HG02759 (cell line): ENCODE data around the gene CEP89.
"Not testable (repeated sequence)": the region's sequence is repeated elsewhere in the genome, so short reads cannot be mapped to it uniquely, and the experiment has no call there.

Experiments used
- ATAC-seq: cut with Tn5 transposase; IDR thresholded peaks from one replicate; pipeline ENCODE4 v1.9.1; 2021; ENCODE audit warnings: mild to moderate bottlenecking, moderate library complexity; ENCODE audit not compliant: unreplicated experiment

Gene CEP89

DNA sequence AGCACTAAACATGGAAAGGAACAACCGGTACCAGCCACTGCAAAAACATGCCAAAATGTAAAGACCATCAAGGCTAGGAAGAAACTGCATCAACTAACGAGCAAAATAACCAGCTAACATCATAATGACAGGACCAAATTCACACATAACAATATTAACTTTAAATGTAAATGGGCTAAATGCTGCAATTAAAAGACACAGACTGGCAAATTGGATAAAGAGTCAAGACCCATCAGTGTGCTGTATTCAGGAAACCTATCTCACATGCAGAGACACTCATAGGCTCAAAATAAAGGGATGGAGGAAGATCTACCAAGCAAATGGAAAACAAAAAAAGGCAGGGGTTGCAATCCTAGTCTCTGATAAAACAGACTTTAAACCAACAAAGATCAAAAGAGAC, 123.7 kb downstream of the CEP89 start:
- ATAC-seq, result not testable (repeated sequence)

DNA sequence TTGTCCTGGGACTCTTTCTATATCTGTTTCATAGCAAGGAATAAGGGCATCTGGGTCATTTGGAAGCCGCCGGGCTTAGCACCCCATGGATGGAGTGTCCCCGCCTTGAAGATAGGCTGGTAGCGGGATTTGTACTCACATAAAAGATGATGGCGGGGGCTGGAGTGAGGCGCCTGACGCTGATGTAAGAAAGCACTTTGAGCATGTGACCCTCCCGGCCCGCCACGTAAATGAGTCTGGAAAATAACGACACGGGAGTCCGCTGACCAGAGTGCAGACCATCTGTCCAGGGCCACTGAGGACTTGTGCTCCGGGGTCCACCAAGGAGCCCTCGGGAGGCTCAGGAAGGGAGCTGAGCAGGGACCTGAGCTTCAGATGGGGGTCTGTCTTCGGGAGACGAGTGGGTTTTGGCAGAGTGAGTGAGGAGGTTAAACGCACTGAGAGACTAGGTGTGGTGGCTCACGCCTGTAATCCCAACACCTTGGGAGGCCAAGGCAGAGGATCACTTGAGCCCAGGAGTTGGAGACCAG, 128.0 kb downstream of the CEP89 start:
- ATAC-seq, result no peak

DNA sequence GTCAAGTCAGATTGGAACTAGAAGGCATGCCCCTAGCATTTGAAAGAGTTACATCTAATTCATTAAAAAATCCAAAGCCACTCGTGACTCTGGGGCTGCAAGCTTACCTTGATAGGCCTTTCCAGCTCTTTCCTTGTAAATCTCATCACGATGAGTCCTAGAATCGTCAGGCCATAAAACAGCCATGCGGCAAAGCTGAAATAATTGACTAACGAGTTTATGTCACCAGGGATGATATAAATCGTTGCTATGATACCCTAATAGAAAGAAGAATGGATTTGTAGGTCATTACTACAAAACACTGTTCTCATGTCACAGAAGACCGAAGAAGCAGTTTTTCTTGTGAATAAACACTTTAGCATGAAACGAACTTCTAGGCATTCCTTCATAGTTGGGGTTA, 129.7 kb downstream of the CEP89 start:
- ATAC-seq, result no peak

DNA sequence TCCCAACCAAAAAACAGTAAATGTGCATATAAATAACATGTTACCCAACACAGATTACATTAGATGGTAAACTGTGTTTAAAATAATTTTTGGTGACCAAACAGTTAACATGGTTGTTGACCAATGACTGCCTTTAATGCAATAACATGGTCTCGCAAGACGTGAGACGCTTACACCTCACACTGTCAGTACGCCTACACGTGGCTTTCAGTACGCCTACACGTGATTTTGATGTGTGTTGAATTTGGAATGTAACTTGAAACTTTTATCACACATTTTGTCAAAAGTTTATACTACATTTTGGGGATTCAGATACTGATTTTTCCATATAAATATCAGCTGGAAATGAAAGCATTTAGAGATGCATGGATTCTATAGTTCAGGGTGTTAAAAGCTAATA, 134.2 kb downstream of the CEP89 start:
- ATAC-seq, result no peak

DNA sequence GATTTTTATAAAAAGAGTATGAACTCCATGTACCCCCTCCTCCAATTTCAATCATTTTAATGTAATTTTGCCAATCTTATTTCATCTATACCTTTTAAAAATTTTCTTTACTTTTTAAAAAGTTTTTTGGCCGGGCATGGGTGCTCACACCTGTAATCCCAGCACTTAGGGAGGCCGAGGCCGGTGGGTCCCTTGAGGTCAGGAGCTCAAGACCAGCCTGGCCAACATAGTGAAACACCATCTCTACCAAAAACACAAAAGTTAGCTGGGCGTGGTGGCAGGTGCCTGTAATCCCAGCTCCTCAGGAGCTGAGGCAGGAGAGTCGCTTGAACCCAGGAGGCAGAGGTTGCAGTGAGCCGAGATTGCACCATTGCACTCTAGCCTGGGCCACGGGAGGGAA, 138.4 kb downstream of the CEP89 start:
- ATAC-seq, result not testable (repeated sequence)

DNA sequence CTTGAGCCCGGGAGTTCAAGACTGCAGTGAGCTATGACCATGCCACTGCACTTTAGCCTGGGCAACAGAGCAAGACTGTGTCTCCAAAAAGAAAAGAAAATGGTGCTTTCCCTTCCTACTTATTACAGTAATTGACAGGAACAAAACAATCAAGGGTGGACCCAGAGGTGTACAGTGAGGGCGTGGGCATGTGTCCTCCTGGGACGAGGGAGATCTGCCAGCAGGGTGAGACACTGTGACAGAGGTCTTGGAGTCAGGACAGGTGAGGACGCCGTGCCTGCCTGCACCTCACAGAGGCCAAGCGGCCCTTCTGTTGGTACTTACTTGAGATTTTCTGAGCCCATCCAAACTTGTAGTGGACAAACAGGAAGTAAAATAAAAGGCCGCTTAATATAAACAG, 138.9 kb downstream of the CEP89 start:
- not testable (repeated sequence) for ATAC-seq

DNA sequence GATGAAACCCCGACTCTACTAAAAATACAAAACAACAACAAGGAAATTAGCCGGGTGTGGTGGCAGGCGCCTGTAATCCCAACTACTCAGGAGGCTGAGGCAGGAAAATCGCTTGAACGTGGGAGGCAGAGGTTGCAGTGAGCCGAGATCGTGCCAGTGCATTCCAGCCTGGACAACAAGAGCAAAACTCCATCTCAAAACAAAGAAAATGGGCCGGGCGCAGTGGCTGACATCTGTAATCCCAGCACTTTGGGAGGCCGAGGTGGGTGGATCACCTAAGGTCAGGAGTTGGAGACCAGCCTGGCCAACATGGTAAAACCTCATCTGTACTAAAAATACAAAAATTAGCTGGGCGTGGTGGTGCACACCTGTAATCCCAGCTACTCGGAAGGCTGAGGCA, 139.7 kb downstream of the CEP89 start:
- not testable (repeated sequence) for ATAC-seq

DNA sequence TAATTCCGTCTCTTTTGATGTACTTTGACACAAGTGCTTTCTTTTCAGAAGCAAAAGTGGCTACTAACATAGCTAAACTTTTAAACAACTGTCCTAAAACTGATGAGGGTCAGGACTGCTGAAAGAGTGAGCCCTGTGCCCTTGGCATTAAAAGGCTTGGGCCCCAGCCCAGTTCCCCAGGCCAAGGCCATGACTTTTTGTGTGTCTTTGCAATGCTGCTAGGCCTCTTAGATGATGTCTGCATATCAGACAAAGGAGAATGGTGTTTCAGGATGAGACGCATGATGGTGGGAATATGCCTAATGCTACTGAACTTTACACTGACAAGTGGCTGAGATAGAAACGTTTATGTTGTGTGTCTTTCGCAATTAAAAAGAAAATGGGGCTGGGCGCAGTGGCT, 140.1 kb downstream of the CEP89 start:
- ATAC-seq, result no peak

DNA sequence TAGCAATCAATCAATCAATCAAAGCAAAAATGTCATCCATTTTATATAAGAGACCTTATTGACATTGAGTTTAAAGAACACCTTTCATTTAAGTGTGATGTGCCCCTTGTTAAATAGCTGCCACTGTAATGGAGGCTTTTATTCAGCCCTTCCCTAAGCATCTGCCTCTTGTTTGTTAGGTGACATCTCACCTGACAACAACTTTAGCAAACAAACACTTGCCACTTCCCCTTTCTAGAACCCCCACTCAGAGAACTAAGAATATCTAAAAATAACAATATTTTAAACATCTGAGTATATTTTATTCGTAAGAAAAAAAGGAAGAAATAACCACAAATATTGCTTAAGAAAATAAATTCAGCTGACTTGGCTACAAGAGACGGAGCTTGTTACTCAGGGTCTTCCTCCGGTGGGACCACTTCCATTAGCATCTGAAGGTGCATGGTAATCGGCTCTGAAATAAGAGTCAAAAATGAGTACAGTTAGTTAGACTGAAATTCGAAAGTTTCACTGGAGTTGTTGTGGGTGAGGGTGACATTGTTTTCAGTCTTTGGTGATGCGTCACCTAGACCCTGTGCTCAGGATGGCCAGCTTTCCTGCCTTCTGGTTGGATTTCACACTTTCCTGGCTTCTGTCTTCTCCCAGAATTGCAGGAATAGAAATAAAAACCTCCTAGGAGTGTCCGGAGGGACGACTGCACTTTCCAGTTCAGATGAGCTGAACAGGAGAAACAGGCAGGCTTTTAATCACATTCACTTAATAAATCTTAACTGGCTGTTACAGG, 141.3 kb downstream of the CEP89 start:
- no peak for ATAC-seq

DNA sequence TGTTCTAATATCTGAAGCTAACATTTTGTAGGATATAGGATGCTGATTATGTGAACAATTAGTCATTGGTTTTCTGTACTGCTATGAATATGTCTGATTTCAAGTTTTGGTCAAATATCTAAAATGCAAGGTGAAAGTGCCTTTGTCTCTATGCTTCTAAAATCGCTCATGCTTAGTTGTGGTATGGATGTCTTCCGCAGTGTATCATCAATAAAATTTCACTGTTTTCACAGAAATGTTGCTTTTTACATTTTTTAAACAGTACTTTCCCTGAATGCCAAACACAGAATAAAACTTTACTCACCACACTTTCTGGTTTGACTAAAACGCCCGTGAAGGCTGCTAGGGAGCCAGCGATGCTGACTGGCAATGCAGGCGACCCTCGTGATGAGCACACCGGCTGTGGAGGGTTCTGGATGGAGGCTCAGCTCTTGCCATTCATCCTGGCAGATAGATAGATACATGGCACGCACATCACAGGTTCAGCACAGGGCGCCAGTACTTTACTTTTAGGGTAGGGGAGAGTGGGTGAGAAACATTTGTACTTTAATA, 142.3 kb downstream of the CEP89 start:
- no peak for ATAC-seq

DNA sequence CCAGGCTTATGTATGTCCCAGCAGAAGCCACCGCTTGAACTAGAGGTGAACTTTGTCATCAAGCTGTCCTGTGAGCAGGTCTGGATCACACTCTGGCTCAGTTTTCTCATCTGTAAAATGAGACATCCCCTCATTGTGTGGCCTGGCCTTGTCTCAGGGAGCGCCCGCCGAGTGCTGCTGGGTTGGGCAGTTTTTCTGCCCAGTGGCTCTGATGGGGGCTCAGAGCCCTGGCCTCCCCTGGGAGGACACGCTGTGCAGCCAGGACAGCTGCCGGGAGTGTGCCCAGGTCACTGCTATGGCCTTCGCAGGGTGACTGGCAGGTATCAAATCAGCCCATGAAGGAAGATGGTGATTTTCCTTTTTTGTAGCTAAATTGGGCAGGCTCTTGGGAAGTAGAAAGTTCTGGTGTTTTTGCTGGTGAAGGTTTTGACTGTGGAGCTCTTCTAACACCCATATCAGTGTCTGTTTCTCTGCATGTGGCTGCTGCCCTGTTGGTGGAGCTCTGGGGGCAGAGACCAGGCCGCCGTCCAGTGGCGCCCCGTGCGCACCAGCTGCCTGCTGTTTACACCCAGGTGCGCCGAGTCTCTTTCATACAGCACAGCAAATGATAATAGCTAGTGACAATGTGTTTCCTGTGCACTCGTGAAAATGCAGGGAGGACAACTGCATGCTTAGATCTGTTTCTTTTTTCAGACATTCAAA, 143.0 kb downstream of the CEP89 start:
- ATAC-seq, result no peak

DNA sequence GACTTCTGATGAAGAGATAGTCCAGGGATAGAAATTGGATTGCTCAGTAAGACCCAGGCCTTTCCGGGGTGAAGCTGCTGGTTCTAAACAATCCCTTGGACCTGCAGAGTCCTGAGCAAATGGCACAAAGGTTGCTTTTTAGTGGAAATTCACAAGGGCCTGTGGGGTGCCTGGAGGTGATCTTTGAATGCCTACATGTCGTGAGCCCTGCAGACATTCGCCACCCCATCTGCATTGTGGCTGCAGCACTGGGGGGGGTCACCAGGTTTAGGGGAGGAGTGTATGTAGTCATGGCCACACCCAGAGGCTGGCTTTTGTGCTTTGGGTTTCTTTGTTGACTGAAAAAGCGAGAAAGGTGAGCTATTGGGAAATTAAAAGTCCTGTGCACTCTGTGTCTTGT, 143.6 kb downstream of the CEP89 start:
- ATAC-seq, result no peak
